HG02678 (cell line): ENCODE data around the gene RAET1G.
"Not testable (repeated sequence)": the region's sequence is repeated elsewhere in the genome, so short reads cannot be mapped to it uniquely, and the experiment has no call there.

Source experiments
- ATAC-seq: cut with Tn5 transposase; IDR thresholded peaks from one replicate; pipeline ENCODE4 v1.9.1; 2021; ENCODE audit warnings: mild to moderate bottlenecking, moderate library complexity; ENCODE audit not compliant: unreplicated experiment

RAET1G gene

GRCh38 chr6:149897855-149898744 is 24.8 kb downstream of the RAET1G start, which contains the start of gene RAET1E:
RAET1E (minus strand) TSS chr6:149898113; CDS start chr6:149890901, 7,212 bp downstream.
- no peak for ATAC-seq

- ATAC-seq: no peak
These were observed 25.8 kb downstream of the RAET1G start for GRCh38 chr6:149897015-149897697.

- ATAC-seq: no peak
These were observed 26.4 kb downstream of the RAET1G start for GRCh38 chr6:149896491-149896890.

- no peak for ATAC-seq
These were observed 27.1 kb downstream of the RAET1G start for GRCh38 chr6:149895833-149896271.

GRCh38 chr6:149895048-149895590 is 27.8 kb downstream of the RAET1G start:
- ATAC-seq: no peak

GRCh38 chr6:149891864-149892263 is 31.1 kb downstream of the RAET1G start:
- not testable (repeated sequence) for ATAC-seq

GRCh38 chr6:149891259-149891658 is 31.7 kb downstream of the RAET1G start:
- no peak for ATAC-seq

GRCh38 chr6:149890629-149891045 is 32.3 kb downstream of the RAET1G start:
- no peak for ATAC-seq

- no peak for ATAC-seq
These were observed 33.6 kb downstream of the RAET1G start for GRCh38 chr6:149889326-149889725.

GRCh38 chr6:149888659-149889058 is 34.3 kb downstream of the RAET1G start:
- no peak for ATAC-seq

GRCh38 chr6:149888093-149888492 is 34.8 kb downstream of the RAET1G start:
- ATAC-seq: no peak

GRCh38 chr6:149887343-149887742 is 35.6 kb downstream of the RAET1G start:
- no peak for ATAC-seq

- ATAC-seq: no peak
These were observed 37.0 kb downstream of the RAET1G start for GRCh38 chr6:149885888-149886287.

- ATAC-seq: no peak
These were observed 38.3 kb downstream of the RAET1G start for GRCh38 chr6:149884617-149885016.

- no peak for ATAC-seq
These were observed 38.7 kb downstream of the RAET1G start for GRCh38 chr6:149884215-149884614.

- ATAC-seq: no peak
These were observed 41.1 kb downstream of the RAET1G start for GRCh38 chr6:149881860-149882259.

- no peak for ATAC-seq
These were observed 41.7 kb downstream of the RAET1G start for GRCh38 chr6:149881066-149881766.

GRCh38 chr6:149877659-149878058 is 45.3 kb downstream of the RAET1G start:
- no peak for ATAC-seq

GRCh38 chr6:149876241-149876933 is 46.5 kb downstream of the RAET1G start:
- no peak for ATAC-seq

- no peak for ATAC-seq
These were observed 50.7 kb downstream of the RAET1G start for GRCh38 chr6:149872233-149872632.
